SK-N-SH treated with all-trans-retinoic acid at 6 μM for 48 hours (cell line): ENCODE measurements around the gene MAT1A.

Source experiments
- ESRRG ChIP-seq: fragments of 250-450 bp; sonication (Bioruptor Pico); IDR thresholded peaks from 2 replicates; pipeline ENCODE4 v1.6.1; 2021; ENCODE audit warnings: mild to moderate bottlenecking
- PPARA ChIP-seq: fragments of 250-450 bp; sonication (Bioruptor Pico); IDR thresholded peaks from 2 replicates; pipeline ENCODE4 v1.5.0; 2020; ENCODE audit warnings: mild to moderate bottlenecking, borderline replicate concordance
- ZNF565 ChIP-seq: fragments of 450-650 bp; formaldehyde crosslinking; conservative IDR thresholded peaks from 2 replicates; pipeline ENCODE4 v1.5.0; 2020; ENCODE audit warnings: low read depth, mild to moderate bottlenecking, moderate library complexity

- TF ChIP-seq ZNF565 (CRISPR knock-in tag) (no peak), ESRRG (no peak), PPARA (no peak)
These were observed 11.0 kb downstream of the MAT1A start for GRCh38 chr10:80278480-80278879.
